ENCODE data around the gene TMTC1. TPM values are rescaled to one million over a fixed set of nuclear protein-coding genes. Genes with fewer than 3 reads are reported as not detected.

TMTC1 gene
- total and polyA plus RNA-seq, 4 donors, result 3.0 to 33.6 (median 6.0) TPM

DNA sequence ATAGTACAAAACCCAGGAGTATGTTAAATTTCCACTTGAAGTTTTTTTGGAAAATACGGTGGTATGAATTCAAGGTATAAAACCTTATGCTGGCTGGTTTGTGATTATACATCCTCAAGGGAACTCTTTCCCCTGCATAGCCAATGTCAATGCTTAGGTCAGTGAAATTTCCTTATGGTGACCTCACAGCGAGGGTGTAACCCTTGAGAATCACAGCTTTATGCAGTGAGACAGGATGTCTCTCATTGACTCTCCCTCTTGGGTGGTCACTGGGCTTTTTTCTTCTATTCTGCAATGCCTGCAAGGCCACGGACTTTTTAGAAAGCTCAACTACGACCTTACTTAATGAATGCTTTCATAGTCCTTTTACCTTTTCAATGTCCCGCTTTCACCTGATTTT, 64.4 kb downstream of the TMTC1 start:
- no peaks in the 10 kb centered on the region for H3K27me3 ChIP-seq (ENCODE audit: control insufficient read depth in 3 of 3, insufficient read depth in 3 of 3, low read length in 2 of 3)
- peaks cover 0 to 9% (median 0%) of the 10 kb centered on the region in 5 donors for H3K4me1 ChIP-seq (ENCODE audit: control insufficient read depth in 5 of 5, insufficient read depth in 5 of 5, low read length in 5 of 5)
- TF ChIP-seq, protein P1, sequence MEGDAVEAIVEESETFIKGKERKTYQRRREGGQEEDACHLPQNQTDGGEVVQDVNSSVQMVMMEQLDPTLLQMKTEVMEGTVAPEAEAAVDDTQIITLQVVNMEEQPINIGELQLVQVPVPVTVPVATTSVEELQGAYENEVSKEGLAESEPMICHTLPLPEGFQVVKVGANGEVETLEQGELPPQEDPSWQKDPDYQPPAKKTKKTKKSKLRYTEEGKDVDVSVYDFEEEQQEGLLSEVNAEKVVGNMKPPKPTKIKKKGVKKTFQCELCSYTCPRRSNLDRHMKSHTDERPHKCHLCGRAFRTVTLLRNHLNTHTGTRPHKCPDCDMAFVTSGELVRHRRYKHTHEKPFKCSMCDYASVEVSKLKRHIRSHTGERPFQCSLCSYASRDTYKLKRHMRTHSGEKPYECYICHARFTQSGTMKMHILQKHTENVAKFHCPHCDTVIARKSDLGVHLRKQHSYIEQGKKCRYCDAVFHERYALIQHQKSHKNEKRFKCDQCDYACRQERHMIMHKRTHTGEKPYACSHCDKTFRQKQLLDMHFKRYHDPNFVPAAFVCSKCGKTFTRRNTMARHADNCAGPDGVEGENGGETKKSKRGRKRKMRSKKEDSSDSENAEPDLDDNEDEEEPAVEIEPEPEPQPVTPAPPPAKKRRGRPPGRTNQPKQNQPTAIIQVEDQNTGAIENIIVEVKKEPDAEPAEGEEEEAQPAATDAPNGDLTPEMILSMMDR (IDR thresholded peaks at IDR 0.05; ENCODE audit: control extremely low read depth, extremely low read depth), result no peak
- 73 to 81% methylated on average over 5 of the region's 5 CpGs for WGBS, 2 donors
- H3K27ac ChIP-seq (ENCODE audit: low read depth in 1 of 2, low read length in 1 of 2), result no peak overlapping the region
- H3K9me3 ChIP-seq (ENCODE audit: control insufficient read depth in 4 of 4, insufficient read depth in 3 of 4, low read length in 3 of 4), result no peaks in the 10 kb centered on the region
- ATAC-seq (ENCODE audit: insufficient read depth, low FRiP score), result no peak
- H3K36me3 ChIP-seq (ENCODE audit: control insufficient read depth in 4 of 4, insufficient read depth in 4 of 4, low read length in 4 of 4), result peaks cover 0 to 5% (median 0%) of the 10 kb centered on the region in 4 donors
- H3K9ac ChIP-seq (ENCODE audit: insufficient read depth in 1 of 2, low read length in 2 of 2), result no peak overlapping the region
- no peak for DNase-seq
- H3K4me3 ChIP-seq, result no peak overlapping the region

DNA sequence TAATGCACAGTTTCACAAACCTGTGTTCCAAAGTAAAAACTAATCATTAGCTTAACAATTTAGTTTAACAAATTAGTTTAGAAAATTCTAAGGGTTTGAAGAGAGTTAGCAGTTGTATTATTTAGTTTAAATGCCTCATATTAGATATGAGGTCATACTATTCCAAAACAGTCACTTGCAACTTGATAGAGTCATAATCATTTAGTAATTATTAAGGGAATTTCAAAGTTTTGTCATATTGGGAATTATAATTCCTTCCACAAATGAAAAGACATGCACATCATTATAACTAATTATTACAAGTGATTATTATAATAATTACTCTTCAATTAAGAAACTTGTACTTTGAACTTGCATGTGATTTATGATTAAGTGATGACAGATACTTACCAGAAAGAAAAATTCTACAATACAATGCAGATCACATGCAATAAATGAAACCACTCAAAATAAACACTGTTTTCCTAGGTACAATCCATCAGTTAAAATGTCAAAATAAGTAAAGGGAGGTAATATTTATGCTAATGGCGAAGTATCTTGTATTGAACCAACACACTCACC, 66.1 kb downstream of the TMTC1 start:
- no peak overlapping the region for H3K27ac ChIP-seq (ENCODE audit: low read depth in 1 of 2, low read length in 1 of 2)

GRCh38 chr12:29714966-29715365, 68.8 kb downstream of the TMTC1 start:
- Histone ChIP-seq H3K9me3 (ENCODE audit: control insufficient read depth in 4 of 4, insufficient read depth in 3 of 4, low read length in 3 of 4) (no peaks in the 10 kb centered on the region), H3K36me3 (ENCODE audit: control insufficient read depth in 4 of 4, insufficient read depth in 4 of 4, low read length in 4 of 4) (peaks cover 0 to 4% (median 0%) of the 10 kb centered on the region in 4 donors), H3K4me1 (ENCODE audit: control insufficient read depth in 5 of 5, insufficient read depth in 5 of 5, low read length in 5 of 5) (peaks cover 0 to 16% (median 1%) of the 10 kb centered on the region in 5 donors), H3K27me3 (ENCODE audit: control insufficient read depth in 3 of 3, insufficient read depth in 3 of 3, low read length in 2 of 3) (no peaks in the 10 kb centered on the region), H3K4me3 (no peak overlapping the region), H3K27ac (ENCODE audit: low read depth in 1 of 2, low read length in 1 of 2) (no peak overlapping the region), H3K9ac (ENCODE audit: insufficient read depth in 1 of 2, low read length in 2 of 2) (no peak overlapping the region)
- no peak for DNase-seq
- TF ChIP-seq, protein P1 (IDR thresholded peaks at IDR 0.05; ENCODE audit: control extremely low read depth, extremely low read depth), result no peak
- ATAC-seq (ENCODE audit: insufficient read depth, low FRiP score), result no peak

More for the DNA sequence above, 66.1 kb downstream of the TMTC1 start:
- ATAC-seq (ENCODE audit: insufficient read depth, low FRiP score) (no peak), DNase-seq (peak in 1 of 3 donors; percentile 12)
- H3K27me3 ChIP-seq (ENCODE audit: control insufficient read depth in 3 of 3, insufficient read depth in 3 of 3, low read length in 2 of 3), result no peaks in the 10 kb centered on the region
- H3K9ac ChIP-seq (ENCODE audit: insufficient read depth in 1 of 2, low read length in 2 of 2), result no peak overlapping the region
- peaks cover 0 to 5% (median 0%) of the 10 kb centered on the region in 4 donors for H3K36me3 ChIP-seq (ENCODE audit: control insufficient read depth in 4 of 4, insufficient read depth in 4 of 4, low read length in 4 of 4)
- H3K9me3 ChIP-seq (ENCODE audit: control insufficient read depth in 4 of 4, insufficient read depth in 3 of 4, low read length in 3 of 4), result no peaks in the 10 kb centered on the region
- TF ChIP-seq, protein P1 (IDR thresholded peaks at IDR 0.05; ENCODE audit: control extremely low read depth, extremely low read depth), result no peak
- H3K4me3 ChIP-seq, result no peak overlapping the region
- WGBS, 2 donors, result 0% methylated on average over 1 of the region's 1 CpG
- H3K4me1 ChIP-seq (ENCODE audit: control insufficient read depth in 5 of 5, insufficient read depth in 5 of 5, low read length in 5 of 5), result peaks cover 0 to 13% (median 0%) of the 10 kb centered on the region in 5 donors

DNA sequence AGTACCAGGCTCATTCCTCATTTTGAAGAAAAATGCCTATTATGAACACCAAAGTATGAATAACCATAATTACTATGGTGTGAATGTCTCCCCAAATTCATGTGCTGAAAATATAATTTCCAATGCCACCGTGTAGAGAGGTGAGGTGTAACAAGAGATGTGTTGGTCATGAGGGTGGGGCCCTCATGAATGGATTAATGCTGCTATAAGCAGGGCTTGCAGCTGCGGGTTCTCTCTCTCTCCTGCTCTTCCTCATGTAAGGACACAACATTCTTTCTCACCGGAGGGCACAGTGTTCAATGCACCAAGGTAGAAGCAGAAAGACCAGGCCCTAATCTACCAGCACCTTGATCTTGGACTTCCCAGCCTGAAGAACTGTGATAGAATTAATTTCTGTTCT, 70.0 kb downstream of the TMTC1 start:
- 76 to 80% methylated on average over 3 of the region's 3 CpGs for WGBS, 2 donors
- TF ChIP-seq, protein P1 (IDR thresholded peaks at IDR 0.05; ENCODE audit: control extremely low read depth, extremely low read depth), result no peak
- peaks cover 0 to 2% (median 0%) of the 10 kb centered on the region in 4 donors for H3K36me3 ChIP-seq (ENCODE audit: control insufficient read depth in 4 of 4, insufficient read depth in 4 of 4, low read length in 4 of 4)
- ATAC-seq (ENCODE audit: insufficient read depth, low FRiP score) (no peak), DNase-seq (no peak)
- H3K27me3 ChIP-seq (ENCODE audit: control insufficient read depth in 3 of 3, insufficient read depth in 3 of 3, low read length in 2 of 3), result no peaks in the 10 kb centered on the region
- no peak overlapping the region for H3K27ac ChIP-seq (ENCODE audit: low read depth in 1 of 2, low read length in 1 of 2)
- H3K4me1 ChIP-seq (ENCODE audit: control insufficient read depth in 5 of 5, insufficient read depth in 5 of 5, low read length in 5 of 5), result peaks cover 1 to 20% (median 5%) of the 10 kb centered on the region in 5 donors
- H3K9ac ChIP-seq (ENCODE audit: insufficient read depth in 1 of 2, low read length in 2 of 2), result no peak overlapping the region
- H3K9me3 ChIP-seq (ENCODE audit: control insufficient read depth in 4 of 4, insufficient read depth in 3 of 4, low read length in 3 of 4), result no peaks in the 10 kb centered on the region
- H3K4me3 ChIP-seq, result no peak overlapping the region
